HL-60 (cell line): Measurements from ENCODE around the gene PDCL2.

ENCODE experiments used
- CTCF ChIP-seq: IDR thresholded peaks from one replicate; pipeline ENCODE4 v1.5.1; 2011; ENCODE audit warnings: low read length, control low read depth, inconsistent platforms; ENCODE audit not compliant: insufficient read depth
- GABPA ChIP-seq: IDR thresholded peaks from 2 replicates; pipeline ENCODE4 v1.6.1; 2012; ENCODE audit warnings: low read depth
- REST ChIP-seq: IDR thresholded peaks from 2 replicates; pipeline ENCODE4 v1.6.1; 2012; ENCODE audit warnings: low read depth; ENCODE audit not compliant: insufficient replicate concordance
- SPI1 ChIP-seq: IDR thresholded peaks from 2 replicates; pipeline ENCODE4 v1.6.1; 2012; ENCODE audit warnings: low read depth, mild to moderate bottlenecking, borderline replicate concordance

GRCh38 chr4:55547466-55547770 lies 44.6 kb downstream of the PDCL2 start:
- TF ChIP-seq CTCF (no peak), GABPA (no peak), REST (no peak), SPI1 (no peak)
